Measurements from ENCODE around the gene MYCBP2.
"Not testable (repeated sequence)": the region's sequence is repeated elsewhere in the genome, so short reads cannot be mapped to it uniquely, and the experiment has no call there.

MYCBP2 gene

DNA sequence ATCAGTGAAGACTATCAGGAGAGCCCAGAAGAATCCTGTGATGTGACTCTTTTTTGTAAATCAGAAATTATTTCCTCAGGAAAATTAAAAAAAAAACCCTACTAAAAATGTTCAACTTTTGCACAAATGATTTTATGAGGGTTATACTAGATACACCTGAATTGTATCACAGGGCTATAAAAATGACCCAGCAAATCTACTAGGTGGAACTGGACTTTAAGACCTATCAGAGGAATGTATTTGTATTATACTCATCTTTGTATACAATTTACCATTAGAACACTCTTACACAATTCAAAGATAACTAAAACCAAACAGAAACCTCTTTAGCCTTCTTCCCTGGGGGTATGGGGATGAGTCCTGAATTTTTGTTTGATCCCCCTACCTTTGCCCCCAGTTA is 307.1 kb downstream of the MYCBP2 start:
- DNase-seq = no peak

DNA sequence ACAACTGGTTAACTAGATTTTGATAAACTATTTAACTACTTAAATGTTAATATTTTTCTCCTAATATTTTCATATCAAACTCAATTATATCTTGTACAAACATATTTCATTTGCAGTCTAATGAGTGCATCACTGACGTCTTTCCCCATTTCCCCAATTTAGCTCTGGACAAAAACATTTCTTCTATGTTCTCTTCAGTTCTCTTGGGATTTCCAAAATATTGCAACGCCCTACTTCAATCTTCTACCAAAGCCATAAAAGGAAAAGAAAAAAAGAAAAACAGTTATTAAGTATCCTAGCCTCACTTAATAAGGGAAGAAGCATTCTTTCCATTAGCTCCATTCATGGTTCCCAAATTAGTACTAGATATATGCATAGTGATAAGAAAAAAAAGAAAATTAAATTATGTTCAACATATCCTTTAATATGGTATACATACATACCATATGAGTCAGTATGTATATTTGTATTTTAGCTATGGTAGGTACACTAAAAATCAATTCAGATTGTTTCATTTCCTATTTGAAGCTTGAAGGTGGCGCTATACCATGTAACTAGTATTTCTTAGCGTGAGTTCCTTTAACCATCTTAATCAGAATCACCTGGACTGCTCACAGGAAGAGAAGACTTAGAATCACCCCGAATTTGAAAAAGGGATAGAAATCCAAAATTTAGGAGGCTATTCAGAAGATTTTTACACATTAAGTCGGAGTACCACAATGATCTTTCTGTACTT is 309.8 kb downstream of the MYCBP2 start:
- DNase-seq = no peak

DNA sequence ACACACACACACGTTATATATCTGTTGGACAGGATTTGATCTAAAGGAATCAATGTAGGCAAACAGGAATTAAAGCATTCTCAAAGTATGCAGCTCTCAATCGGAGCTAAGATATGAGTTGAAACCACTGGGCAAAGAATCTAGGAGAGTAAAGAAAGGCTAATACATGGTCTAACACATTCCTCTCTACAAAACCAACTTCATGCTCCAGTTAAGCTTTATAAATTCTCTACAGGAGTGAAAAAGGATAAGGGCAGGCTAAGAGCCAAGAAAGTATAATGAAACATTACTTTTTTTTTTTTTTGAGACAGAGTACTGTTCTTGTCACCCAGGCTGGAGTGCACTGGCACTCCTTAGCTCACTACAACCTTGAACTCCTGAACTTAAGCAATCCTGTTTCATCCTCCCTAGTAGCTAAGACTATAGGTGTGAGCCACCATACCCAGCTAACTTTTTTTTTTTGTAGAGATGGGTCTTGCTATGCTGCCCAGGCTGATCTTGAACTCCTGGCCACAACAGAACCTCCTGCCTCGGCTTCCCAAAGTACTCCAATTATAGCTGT is 310.6 kb downstream of the MYCBP2 start:
- no peak for DNase-seq

DNA sequence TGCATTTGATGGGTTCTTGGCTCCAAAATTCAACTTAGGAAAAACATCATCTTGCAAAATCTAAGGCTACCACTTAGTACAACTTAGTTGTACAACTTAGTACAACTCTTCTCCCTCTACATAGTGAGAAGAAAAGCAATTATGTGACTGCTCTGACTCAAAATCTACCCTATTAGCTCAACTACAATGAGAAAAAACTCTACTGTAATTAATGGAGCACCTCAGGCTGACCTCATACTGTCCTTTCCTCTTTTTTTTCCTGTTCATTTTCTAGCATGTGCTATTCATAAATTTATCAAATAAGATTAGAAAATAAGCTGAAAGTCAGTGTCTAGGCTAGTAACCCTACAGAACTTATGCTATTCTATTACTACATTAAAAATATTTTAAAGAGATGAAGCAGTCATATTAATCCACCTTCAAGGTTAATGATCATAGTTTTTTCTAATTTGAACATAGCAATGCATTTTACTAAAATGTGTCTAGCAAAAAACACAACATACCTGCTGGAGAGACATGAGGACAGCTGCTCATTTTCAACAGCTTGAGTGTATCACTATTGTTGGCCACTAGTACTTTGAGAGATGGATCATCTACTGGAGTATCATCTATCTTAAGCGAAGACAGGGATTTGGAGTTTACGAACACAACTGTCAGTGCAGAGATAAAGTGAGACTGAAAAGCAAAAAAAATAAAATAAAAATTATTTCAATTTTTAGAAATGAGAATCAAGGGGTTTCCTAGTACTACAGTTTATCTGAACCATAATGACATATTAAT is 311.8 kb downstream of the MYCBP2 start:
- DNase-seq = no peak

DNA sequence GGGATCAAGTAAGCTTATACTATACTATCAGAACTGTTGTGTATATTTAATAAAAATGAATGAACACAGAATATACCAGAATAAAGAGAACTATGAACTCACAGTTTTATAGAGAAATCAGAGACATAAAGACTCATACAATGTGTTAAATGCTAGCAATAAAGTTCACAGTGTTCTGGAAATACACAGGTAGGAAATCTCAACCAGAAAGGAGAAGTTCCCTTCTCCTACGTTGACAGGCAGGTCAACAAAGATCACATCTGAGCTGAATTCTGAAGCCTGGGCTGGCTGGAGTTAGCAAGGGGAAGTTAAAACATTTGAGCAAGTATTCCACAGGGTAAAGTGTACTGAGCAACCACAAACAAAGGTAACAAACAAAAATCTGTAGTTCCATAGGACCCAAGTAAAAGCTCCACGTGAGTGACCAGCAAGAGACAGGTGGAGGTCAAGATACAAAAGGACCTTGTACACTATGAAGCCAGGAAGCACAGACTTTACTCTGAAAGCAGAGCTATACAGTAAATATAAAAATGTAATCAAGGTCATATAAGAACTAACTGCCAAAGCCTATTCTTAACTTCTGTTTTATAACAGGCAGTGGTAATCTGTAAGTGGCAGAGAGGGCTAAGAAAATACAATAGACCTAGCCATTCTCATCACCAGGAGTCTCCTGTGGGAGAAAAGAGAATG is 312.9 kb downstream of the MYCBP2 start:
- no peak for DNase-seq

DNA sequence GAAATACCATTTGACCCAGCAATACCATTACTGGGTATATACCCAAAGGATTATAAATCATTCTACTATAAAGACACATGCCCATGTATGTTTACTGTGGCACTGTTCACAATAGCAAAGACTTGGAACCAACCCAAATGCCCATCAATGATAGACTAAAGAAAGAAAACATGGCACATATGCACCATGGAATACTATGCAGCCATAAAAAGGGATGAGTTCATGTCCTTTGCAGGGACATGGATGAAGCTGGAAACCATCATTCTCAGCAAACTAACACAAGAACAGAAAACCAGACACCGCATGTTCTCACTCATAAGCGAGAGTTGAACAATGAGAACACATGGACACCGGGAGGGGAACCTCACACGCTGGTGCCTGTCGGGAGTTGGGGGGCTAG is 317.2 kb downstream of the MYCBP2 start:
- not testable (repeated sequence) for DNase-seq

DNA sequence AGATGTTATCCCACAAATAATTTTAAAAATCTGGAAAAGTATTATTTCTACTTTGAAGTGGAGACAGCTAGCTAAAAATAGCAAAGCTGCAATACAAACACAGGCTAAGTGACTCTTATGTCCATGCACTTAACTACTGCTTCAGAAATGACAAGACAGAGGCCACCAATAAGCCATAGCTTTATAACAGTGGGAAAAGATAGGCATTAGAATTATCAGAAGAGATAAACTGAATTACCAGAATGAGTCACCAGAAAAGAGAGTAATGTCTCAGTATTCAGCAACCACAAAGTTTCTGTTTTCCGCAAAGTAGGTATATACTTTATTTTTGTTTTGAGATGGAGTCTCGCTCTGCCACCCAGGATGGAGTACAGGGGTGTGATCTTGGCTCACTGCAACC is 317.9 kb downstream of the MYCBP2 start:
- DNase-seq = no peak

DNA sequence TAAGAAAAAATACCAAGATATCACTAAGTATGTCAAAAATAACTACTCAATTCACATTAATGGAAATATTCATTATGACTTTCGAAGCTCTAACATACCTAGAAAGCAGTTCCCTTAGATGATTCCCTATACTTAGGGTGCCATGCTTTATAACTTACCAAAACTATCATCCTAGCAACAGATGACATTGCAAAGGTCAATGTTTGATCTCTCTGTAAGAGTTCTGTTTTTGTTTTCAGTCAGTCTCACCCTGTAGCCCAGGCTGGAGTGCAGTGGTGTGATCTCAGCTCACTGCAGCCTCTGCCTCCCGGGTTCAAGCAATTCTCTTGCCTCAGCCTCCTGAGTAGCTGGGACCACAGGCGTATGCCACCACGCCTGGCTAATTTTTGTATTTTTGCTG is 318.6 kb downstream of the MYCBP2 start:
- DNase-seq = not testable (repeated sequence)

DNA sequence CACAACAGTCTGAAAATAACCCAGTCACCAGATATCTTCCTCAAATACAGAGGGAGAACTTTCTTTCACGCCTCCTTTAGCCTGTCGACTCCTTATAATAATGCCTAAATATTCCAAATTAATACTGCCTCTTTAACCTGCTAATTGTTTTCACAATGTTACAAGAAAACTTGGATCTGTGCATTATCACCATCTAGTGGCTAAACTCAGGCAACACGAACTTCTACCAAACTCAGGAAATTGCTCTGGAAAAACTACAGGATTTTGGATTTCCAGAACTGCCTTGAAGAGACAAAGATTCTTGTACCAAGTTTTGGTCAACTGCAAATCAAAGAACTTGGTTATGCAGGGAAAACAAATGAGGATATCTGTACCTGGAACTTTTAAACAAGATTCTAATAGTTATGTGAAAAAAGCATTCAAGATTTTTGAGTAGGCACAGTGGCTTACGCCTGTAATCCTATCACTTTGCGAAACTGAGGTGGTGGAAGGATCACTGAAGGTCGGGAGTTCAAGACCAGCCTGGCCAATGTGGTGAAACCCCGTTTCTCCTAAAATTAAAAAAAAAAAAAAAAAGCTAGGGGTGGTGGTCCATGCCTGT is 324.2 kb downstream of the MYCBP2 start:
- DNase-seq = no peak

DNA sequence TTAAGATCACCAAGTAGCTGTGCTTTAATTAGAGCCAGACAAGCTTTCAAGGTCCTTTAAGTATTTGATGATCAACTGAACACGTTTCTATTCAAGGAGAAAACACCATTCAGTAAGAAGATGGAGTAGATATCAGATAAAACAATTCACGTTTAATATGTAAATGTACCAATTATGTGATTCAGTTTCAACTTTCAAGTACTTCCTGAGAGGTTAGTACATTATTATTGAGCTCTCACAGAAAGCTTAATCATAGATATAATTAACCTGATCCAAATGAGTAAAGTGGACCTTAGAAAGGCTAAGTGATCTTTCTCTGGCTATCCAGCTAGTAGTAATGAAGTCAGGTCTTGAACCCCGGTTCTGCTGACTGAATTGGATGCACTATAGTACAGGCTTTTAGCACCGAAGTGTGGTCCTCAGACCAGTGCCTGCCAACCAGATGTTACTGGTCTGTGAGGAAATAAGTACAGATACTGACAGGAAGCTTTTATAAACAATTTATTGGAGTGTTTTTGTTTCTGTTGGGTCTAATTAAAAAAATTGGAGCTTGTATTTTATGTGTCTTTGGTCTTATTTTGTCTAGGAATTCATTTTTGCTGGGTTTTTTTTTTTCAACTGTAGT is 324.8 kb downstream of the MYCBP2 start:
- DNase-seq = no peak

DNA sequence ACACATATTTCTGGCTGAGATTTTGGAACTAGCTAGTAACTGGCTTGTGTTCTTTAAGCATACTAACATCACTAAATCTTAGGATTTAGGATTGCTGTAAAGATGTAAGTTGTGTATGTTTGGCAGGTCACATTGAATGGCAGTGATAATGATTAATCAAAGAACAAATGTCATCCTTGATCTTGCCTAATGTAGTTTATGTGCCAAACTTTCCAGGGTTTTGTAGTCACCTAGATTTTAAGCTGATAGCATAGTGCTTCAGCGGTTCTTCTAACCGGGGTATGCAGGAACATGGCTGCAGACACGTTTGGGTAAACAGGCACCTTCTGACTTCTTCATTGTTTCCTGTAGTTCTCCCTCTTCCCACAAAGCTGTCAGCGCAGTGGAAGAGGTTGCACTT is 325.4 kb downstream of the MYCBP2 start:
- no peak for DNase-seq

DNA sequence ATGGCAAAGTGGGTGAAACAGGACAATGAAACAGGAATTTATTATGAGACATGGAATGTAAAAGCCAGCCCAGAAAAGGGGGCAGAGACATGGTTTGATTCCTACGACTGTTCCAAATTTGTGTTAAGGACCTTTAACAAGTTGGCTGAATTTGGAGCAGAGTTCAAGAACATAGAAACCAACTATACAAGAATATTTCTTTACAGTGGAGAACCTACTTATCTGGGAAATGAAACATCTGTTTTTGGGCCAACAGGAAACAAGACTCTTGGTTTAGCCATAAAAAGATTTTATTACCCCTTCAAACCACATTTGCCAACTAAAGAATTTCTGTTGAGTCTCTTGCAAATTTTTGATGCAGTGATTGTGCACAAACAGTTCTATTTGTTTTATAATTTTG is 326.4 kb downstream of the MYCBP2 start:
- DNase-seq = no peak

Measured in NCI-H524 treated with DMSO at 0.1 percent for 48 hours (cell line).